H9 (cell line): ENCODE measurements around the gene GLP2R. TPM values are rescaled to one million over a fixed set of nuclear protein-coding genes. Genes with fewer than 3 reads are reported as not detected.

Experiments used
- DNase-seq: peaks from one replicate; pipeline ENCODE4 v3.0.0-alpha.2; 2017
- H2AFZ ChIP-seq: one replicate; pipeline ENCODE4 v1.6.1; 2013; ENCODE audit warnings: mild to moderate bottlenecking, low read length, control low read depth, moderate library complexity
- H2AK5ac ChIP-seq: 2 replicates; pipeline ENCODE4 v1.6.1; 2013; ENCODE audit warnings: low read length, control low read depth, mixed read lengths; ENCODE audit not compliant: insufficient read length
- H2BK120ac ChIP-seq: one replicate; pipeline ENCODE4 v1.6.1; 2013; ENCODE audit warnings: low read depth, mild to moderate bottlenecking, low read length, control low read depth, inconsistent platforms; ENCODE audit not compliant: poor library complexity, severe bottlenecking
- H2BK12ac ChIP-seq: 2 replicates; pipeline ENCODE4 v1.6.1; 2013; ENCODE audit warnings: low read length, control low read depth, mixed read lengths, low read depth; ENCODE audit not compliant: insufficient read length
- H2BK15ac ChIP-seq: 2 replicates; pipeline ENCODE4 v1.6.1; 2013; ENCODE audit warnings: low read depth, low read length, control low read depth
- H2BK20ac ChIP-seq: one replicate; pipeline ENCODE4 v1.6.1; 2013; ENCODE audit warnings: low read depth, mild to moderate bottlenecking, low read length, control low read depth, inconsistent platforms; ENCODE audit not compliant: poor library complexity, severe bottlenecking
- H2BK5ac ChIP-seq: 2 replicates; pipeline ENCODE4 v1.6.1; 2013; ENCODE audit warnings: low read length, control low read depth, mixed read lengths; ENCODE audit not compliant: insufficient read length
- H3K14ac ChIP-seq: 2 replicates; pipeline ENCODE4 v1.6.1; 2013; ENCODE audit warnings: low read length, control low read depth; ENCODE audit not compliant: insufficient read depth
- H3K18ac ChIP-seq: 2 replicates; pipeline ENCODE4 v1.6.1; 2013; ENCODE audit warnings: low read depth, mild to moderate bottlenecking, mixed read lengths, low read length, control low read depth; ENCODE audit not compliant: insufficient read length
- H3K23ac ChIP-seq: 2 replicates; pipeline ENCODE4 v1.6.1; 2013; ENCODE audit warnings: low read length, control low read depth, mixed read lengths, low read depth; ENCODE audit not compliant: insufficient read length
- H3K23me2 ChIP-seq: 2 replicates; pipeline ENCODE4 v1.6.1; 2013; ENCODE audit warnings: low read depth, mild to moderate bottlenecking, mixed read lengths, low read length, control low read depth; ENCODE audit not compliant: insufficient read length, poor library complexity, severe bottlenecking
- H3K27ac ChIP-seq: 2 replicates; pipeline ENCODE4 v1.5.1; 2013; ENCODE audit warnings: low read length, control low read depth, mixed read lengths, low read depth; ENCODE audit not compliant: insufficient read length
- H3K27me3 ChIP-seq: 2 replicates; pipeline ENCODE4 v1.6.1; 2013; ENCODE audit warnings: low read length, control low read depth, inconsistent platforms; ENCODE audit not compliant: insufficient read depth
- H3K4ac ChIP-seq: 2 replicates; pipeline ENCODE4 v1.6.1; 2013; ENCODE audit warnings: low read depth, mild to moderate bottlenecking, control low read depth, inconsistent platforms, low read length, moderate library complexity
- H3K4me1 ChIP-seq: 2 replicates; pipeline ENCODE4 v1.6.1; 2013; ENCODE audit warnings: low read length, control low read depth, inconsistent platforms; ENCODE audit not compliant: insufficient read depth
- H3K4me2 ChIP-seq: 2 replicates; pipeline ENCODE4 v1.6.1; 2013; ENCODE audit warnings: low read length, control low read depth, mixed read lengths; ENCODE audit not compliant: insufficient read length, insufficient read depth
- H3K56ac ChIP-seq: 2 replicates; pipeline ENCODE4 v1.6.1; 2013; ENCODE audit warnings: low read depth, mild to moderate bottlenecking, mixed read lengths, low read length, control low read depth; ENCODE audit not compliant: insufficient read length
- H3K79me1 ChIP-seq: 2 replicates; pipeline ENCODE4 v1.6.1; 2013; ENCODE audit warnings: low read depth, mild to moderate bottlenecking, moderate library complexity, low read length, control low read depth, inconsistent platforms; ENCODE audit not compliant: insufficient read depth, poor library complexity, severe bottlenecking
- H3K79me2 ChIP-seq: 2 replicates; pipeline ENCODE4 v1.6.1; 2013; ENCODE audit warnings: low read length, control low read depth, inconsistent platforms; ENCODE audit not compliant: insufficient read depth
- H3K9ac ChIP-seq: 2 replicates; pipeline ENCODE4 v1.6.1; 2013; ENCODE audit warnings: low read length, control low read depth, mixed read lengths; ENCODE audit not compliant: insufficient read length; ENCODE audit errors: extremely low read depth
- H3K9me3 ChIP-seq: one replicate; pipeline ENCODE4 v1.6.1; 2013; ENCODE audit warnings: low read depth, low read length, inconsistent platforms; ENCODE audit not compliant: control insufficient read depth
- H3T11ph ChIP-seq: one replicate; pipeline ENCODE4 v1.6.1; 2013; ENCODE audit warnings: mild to moderate bottlenecking, low read length, control low read depth, inconsistent platforms
- H4K20me1 ChIP-seq: one replicate; pipeline ENCODE4 v1.6.1; 2013; ENCODE audit not compliant: control insufficient read depth, insufficient read length, insufficient read depth
- H4K5ac ChIP-seq: 2 replicates; pipeline ENCODE4 v1.6.1; 2013; ENCODE audit warnings: low read depth, mild to moderate bottlenecking, mixed read lengths, low read length, control low read depth; ENCODE audit not compliant: insufficient read length
- H4K8ac ChIP-seq: replicated peaks from 2 replicates; pipeline ENCODE4 v1.6.1; 2013; ENCODE audit warnings: low read length, control low read depth, mixed read lengths, low read depth; ENCODE audit not compliant: insufficient read length
- H4K91ac ChIP-seq: 2 replicates; pipeline ENCODE4 v1.6.1; 2013; ENCODE audit warnings: low read depth, mild to moderate bottlenecking, moderate library complexity, mixed read lengths, low read length, control low read depth; ENCODE audit not compliant: insufficient read length
- H3K27ac Mint-ChIP-seq, 3 experiments: 2 replicates in 2 of 3; 3 replicates in 1 of 3; pipeline ENCODE4 v1.8.0; 2020 to 2021; ENCODE audit warnings: mixed read lengths in 3 of 3, mild to moderate bottlenecking in 1 of 3, moderate library complexity in 1 of 3
- H3K27me3 Mint-ChIP-seq: 2 replicates; pipeline ENCODE4 v1.8.0; 2021; ENCODE audit warnings: low read depth, mild to moderate bottlenecking, moderate library complexity, mixed read lengths
- H3K36me3 Mint-ChIP-seq, 3 experiments: 2 replicates in 2 of 3; 3 replicates in 1 of 3; pipeline ENCODE4 v1.8.0; 2020 to 2021; ENCODE audit warnings: low read depth in 3 of 3, mixed read lengths in 3 of 3; ENCODE audit not compliant: insufficient read depth in 1 of 3
- H3K4me1 Mint-ChIP-seq, 2 experiments: 2 replicates each; pipeline ENCODE4 v1.8.0; 2020; ENCODE audit warnings: mixed read lengths in 2 of 2
- H3K4me3 Mint-ChIP-seq, 2 experiments: 2 replicates in 1 of 2; 3 replicates in 1 of 2; pipeline ENCODE4 v1.8.0; 2020 to 2021; ENCODE audit warnings: mild to moderate bottlenecking in 2 of 2, mixed read lengths in 2 of 2, moderate library complexity in 1 of 2
- H3K9me3 Mint-ChIP-seq, 2 experiments: 2 replicates in 1 of 2; 3 replicates in 1 of 2; pipeline ENCODE4 v1.8.0; 2020; ENCODE audit warnings: mild to moderate bottlenecking in 2 of 2, mixed read lengths in 2 of 2, moderate library complexity in 1 of 2
- WGBS: extraction: QIAGEN DNeasy Blood & Tissue Kit; methylation state at CpG from one replicate; pipeline ENCODE4 v1.1.7; 2013; ENCODE audit warnings: missing lambda C conversion rate, low lambda C conversion rate, mixed read lengths; ENCODE audit not compliant: insufficient read length; ENCODE audit errors: extremely low coverage; 5-methylcytosine and 5-hydroxymethylcytosine counted together
- total RNA-seq: library from RNA; stranded (reverse); gene quantifications from 2 replicates; pipeline ENCODE4 v1.2.1, GENCODE V29; 2021
- TF ChIP-seq, protein P1 (sequence below): fragments of 200-600 bp; sonication (generic); conservative IDR thresholded peaks from 3 replicates; pipeline ENCODE4 v1.8.0; 2021; ENCODE audit warnings: antibody characterized with exemption, mild to moderate bottlenecking

The GLP2R gene
- total RNA-seq, 1 experiment from 2014 or later: not detected

DNA sequence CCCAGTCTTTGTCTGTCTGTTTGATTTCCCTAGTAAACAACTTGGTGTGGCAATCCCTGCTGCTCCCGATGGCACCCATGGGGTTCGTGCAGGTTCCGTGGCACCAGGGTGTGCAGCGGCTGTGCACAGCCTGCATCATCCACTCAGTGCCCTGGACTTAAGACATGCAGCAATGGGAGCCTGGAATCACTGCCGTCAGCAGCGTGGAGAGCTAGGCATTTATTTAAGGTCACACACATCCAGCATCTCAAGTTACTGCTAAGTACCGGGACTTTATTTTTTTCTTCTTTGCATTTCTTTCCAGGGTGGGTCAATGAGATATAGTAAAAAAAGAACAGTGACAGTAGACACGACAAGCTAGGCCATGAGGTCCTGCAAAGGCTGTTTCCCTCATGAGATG is 37.1 kb upstream of the GLP2R start:
- H2BK15ac ChIP-seq: no peak overlapping the region
- no peak overlapping the region for H4K8ac ChIP-seq
- no peak overlapping the region for H4K91ac ChIP-seq
- Mint-ChIP-seq H3K4me1 (peaks cover 0 to 3% of the 10 kb centered on the region in 2 experiments; a peak in 1 of 4 replicates), H3K27ac (no peak overlapping the region), H3K4me3 (no peak overlapping the region), H3K9me3 (no peaks in the 10 kb centered on the region), H3K36me3 (no peaks in the 10 kb centered on the region), H3K27me3 (no peaks in the 10 kb centered on the region)
- no peaks in the 10 kb centered on the region for H3K27me3 ChIP-seq
- H3K9me3 ChIP-seq: no peaks in the 10 kb centered on the region
- H3K18ac ChIP-seq: no peak overlapping the region
- H2BK12ac ChIP-seq: no peak overlapping the region
- H3K79me2 ChIP-seq: no peaks in the 10 kb centered on the region
- no peaks in the 10 kb centered on the region for H3K23me2 ChIP-seq
- H3K4me2 ChIP-seq: no peak overlapping the region
- H3K14ac ChIP-seq: no peak overlapping the region
- no peak overlapping the region for H3K9ac ChIP-seq
- H3T11ph ChIP-seq: no peak overlapping the region
- TF ChIP-seq, protein P1, sequence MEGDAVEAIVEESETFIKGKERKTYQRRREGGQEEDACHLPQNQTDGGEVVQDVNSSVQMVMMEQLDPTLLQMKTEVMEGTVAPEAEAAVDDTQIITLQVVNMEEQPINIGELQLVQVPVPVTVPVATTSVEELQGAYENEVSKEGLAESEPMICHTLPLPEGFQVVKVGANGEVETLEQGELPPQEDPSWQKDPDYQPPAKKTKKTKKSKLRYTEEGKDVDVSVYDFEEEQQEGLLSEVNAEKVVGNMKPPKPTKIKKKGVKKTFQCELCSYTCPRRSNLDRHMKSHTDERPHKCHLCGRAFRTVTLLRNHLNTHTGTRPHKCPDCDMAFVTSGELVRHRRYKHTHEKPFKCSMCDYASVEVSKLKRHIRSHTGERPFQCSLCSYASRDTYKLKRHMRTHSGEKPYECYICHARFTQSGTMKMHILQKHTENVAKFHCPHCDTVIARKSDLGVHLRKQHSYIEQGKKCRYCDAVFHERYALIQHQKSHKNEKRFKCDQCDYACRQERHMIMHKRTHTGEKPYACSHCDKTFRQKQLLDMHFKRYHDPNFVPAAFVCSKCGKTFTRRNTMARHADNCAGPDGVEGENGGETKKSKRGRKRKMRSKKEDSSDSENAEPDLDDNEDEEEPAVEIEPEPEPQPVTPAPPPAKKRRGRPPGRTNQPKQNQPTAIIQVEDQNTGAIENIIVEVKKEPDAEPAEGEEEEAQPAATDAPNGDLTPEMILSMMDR: no peak
- no peaks in the 10 kb centered on the region for H3K4me1 ChIP-seq
- no peak overlapping the region for H2AK5ac ChIP-seq
- no peak overlapping the region for H2AFZ ChIP-seq
- no peaks in the 10 kb centered on the region for H3K79me1 ChIP-seq
- no peaks in the 10 kb centered on the region for H4K20me1 ChIP-seq
- no peak overlapping the region for H3K27ac ChIP-seq
- H2BK120ac ChIP-seq: no peak overlapping the region
- no peak overlapping the region for H2BK20ac ChIP-seq
- H3K23ac ChIP-seq: no peak overlapping the region
- H3K56ac ChIP-seq: no peak overlapping the region
- H4K5ac ChIP-seq: no peak overlapping the region
- H3K4ac ChIP-seq: no peak overlapping the region
- no CpG with 5 or more reads among the region's 8 CpGs for WGBS
- H2BK5ac ChIP-seq: no peak overlapping the region
- DNase-seq: no peak
